ENCODE data around the gene UNC50. TPM values are rescaled to one million over a fixed set of nuclear protein-coding genes. Genes with fewer than 3 reads are reported as not detected.

The UNC50 gene
- total RNA-seq, 1 donor from 2014 or later = 32.8 TPM

- intact Hi-C loops (cut with micrococcal nuclease) = loop anchor here (1.0 to 10.0 kb wide), 13 partner anchors 27 to 895 kb away; partner anchors contain the start of genes C2orf15, EIF5B, INPP4A and LIPT1
These were observed 661 bp upstream of the UNC50 start for GRCh38 chr2:98607741-98608115.

GRCh38 chr2:98608962-98609604 is 694 bp downstream of the UNC50 start:
- intact Hi-C loops (cut with micrococcal nuclease) = loop anchor here (1.0 to 10.0 kb wide), 13 partner anchors 26 to 897 kb away; partner anchors contain the start of genes C2orf15, EIF5B, INPP4A and LIPT1

GRCh38 chr2:98614024-98614739 is 5.8 kb downstream of the UNC50 start:
- intact Hi-C loops (cut with micrococcal nuclease) = no loop called here

GRCh38 chr2:98615481-98615880 is 7.1 kb downstream of the UNC50 start:
- intact Hi-C loops (cut with micrococcal nuclease) = no loop called here

GRCh38 chr2:98617149-98617548 is 8.8 kb downstream of the UNC50 start:
- intact Hi-C loops (cut with micrococcal nuclease) = no loop called here

GRCh38 chr2:98623657-98624056 is 15.3 kb downstream of the UNC50 start:
- intact Hi-C loops (cut with micrococcal nuclease) = no loop called here

- intact Hi-C loops (cut with micrococcal nuclease) = no loop called here
These were observed 24.0 kb downstream of the UNC50 start for GRCh38 chr2:98632351-98632750.

- intact Hi-C loops (cut with micrococcal nuclease) = loop anchor here (1.0 to 2.0 kb wide), 2 partner anchors 26 to 203 kb away; partner anchors contain the start of genes COA5 and UNC50
These were observed 26.2 kb downstream of the UNC50 start for GRCh38 chr2:98634406-98635092.

- intact Hi-C loops (cut with micrococcal nuclease) = no loop called here
These were observed 29.2 kb downstream of the UNC50 start for GRCh38 chr2:98637401-98638147.

- intact Hi-C loops (cut with micrococcal nuclease) = loop anchor here (10.0 kb wide), 1 partner anchor 291 kb away; the partner anchor contains the start of gene CRACDL
These were observed 35.2 kb downstream of the UNC50 start for GRCh38 chr2:98643496-98644100.

GRCh38 chr2:98647636-98648035 is 39.2 kb downstream of the UNC50 start:
- intact Hi-C loops (cut with micrococcal nuclease) = loop anchor here (2.0 to 10.0 kb wide), 3 partner anchors 287 to 531 kb away; partner anchors contain the start of genes CRACDL, LIPT1 and TSGA10

GRCh38 chr2:98648451-98648850 is 40.1 kb downstream of the UNC50 start:
- intact Hi-C loops (cut with micrococcal nuclease) = loop anchor here (2.0 to 10.0 kb wide), 3 partner anchors 286 to 530 kb away; partner anchors contain the start of genes CRACDL, LIPT1 and TSGA10

GRCh38 chr2:98649135-98649991 is 41.0 kb downstream of the UNC50 start:
- intact Hi-C loops (cut with micrococcal nuclease) = loop anchor here (1.0 to 10.0 kb wide), 12 partner anchors 10 to 841 kb away; partner anchors contain the start of genes CRACDL, LIPT1, REV1 and TSGA10

GRCh38 chr2:98649992-98650375 is 41.6 kb downstream of the UNC50 start:
- intact Hi-C loops (cut with micrococcal nuclease) = loop anchor here (1.0 to 10.0 kb wide), 12 partner anchors 9 to 840 kb away; partner anchors contain the start of genes CRACDL, LIPT1, REV1 and TSGA10

- intact Hi-C loops (cut with micrococcal nuclease) = no loop called here
These were observed 42.6 kb downstream of the UNC50 start for GRCh38 chr2:98650998-98651397.

GRCh38 chr2:98654699-98655495 is 46.5 kb downstream of the UNC50 start:
- intact Hi-C loops (cut with micrococcal nuclease) = loop anchor here (5.0 kb wide), 2 partner anchors 198 to 658 kb away; partner anchors contain the start of gene TMEM131

- intact Hi-C loops (cut with micrococcal nuclease) = loop anchor here (1.0 to 5.0 kb wide), 3 partner anchors 8 to 659 kb away; partner anchors contain the start of gene TMEM131
These were observed 48.4 kb downstream of the UNC50 start for GRCh38 chr2:98656800-98657199.

- intact Hi-C loops (cut with micrococcal nuclease) = loop anchor here (1.0 to 5.0 kb wide), 4 partner anchors 10 to 662 kb away; partner anchors contain the start of gene TMEM131
These were observed 50.6 kb downstream of the UNC50 start for GRCh38 chr2:98658816-98659490.
